Activated CD8-positive, alpha-beta memory T cell treated with anti-CD3 and anti-CD28 coated beads for 48 hours (primary cell): Measurements from ENCODE around the gene CBFA2T2.
"Not testable (repeated sequence)": the region's sequence is repeated elsewhere in the genome, so short reads cannot be mapped to it uniquely, and the experiment has no call there.

Source experiments
- DNase-seq, 3 experiments: peaks; one replicate each; pipeline ENCODE4 v3.0.0-alpha.2; 2020; ENCODE audit warnings: low read depth in 2 of 3, low spot score in 2 of 3

The CBFA2T2 gene

GRCh38 chr20:33621717-33622400 is 132.0 kb downstream of the CBFA2T2 start:
- DNase-seq: no peak

- DNase-seq: no peak
Observed at GRCh38 chr20:33622705-33623365, 132.9 kb downstream of the CBFA2T2 start.

GRCh38 chr20:33624399-33624798 is 134.5 kb downstream of the CBFA2T2 start:
- DNase-seq: no peak

- no peak for DNase-seq
Observed at GRCh38 chr20:33626190-33626589, 136.3 kb downstream of the CBFA2T2 start.

- DNase-seq: no peak
Observed at GRCh38 chr20:33627577-33628216, 137.8 kb downstream of the CBFA2T2 start.

GRCh38 chr20:33629533-33629932 is 139.6 kb downstream of the CBFA2T2 start:
- DNase-seq: no peak

- no peak for DNase-seq
Observed at GRCh38 chr20:33629979-33630378, 140.1 kb downstream of the CBFA2T2 start.

- DNase-seq: no peak
Observed at GRCh38 chr20:33630507-33630906, 140.6 kb downstream of the CBFA2T2 start.

GRCh38 chr20:33631910-33632309 is 142.0 kb downstream of the CBFA2T2 start:
- not testable (repeated sequence) for DNase-seq

- no peak for DNase-seq
Observed at GRCh38 chr20:33635341-33635740, 145.4 kb downstream of the CBFA2T2 start.

GRCh38 chr20:33636776-33637175 is 146.9 kb downstream of the CBFA2T2 start:
- no peak for DNase-seq

GRCh38 chr20:33640287-33640686 is 150.4 kb downstream of the CBFA2T2 start:
- no peak for DNase-seq

- DNase-seq: no peak
Observed at GRCh38 chr20:33644313-33645071, 154.6 kb downstream of the CBFA2T2 start.

GRCh38 chr20:33645072-33645358 is 155.1 kb downstream of the CBFA2T2 start:
- no peak for DNase-seq

- no peak for DNase-seq
Observed at GRCh38 chr20:33645396-33645795, 155.5 kb downstream of the CBFA2T2 start.

- no peak for DNase-seq
Observed at GRCh38 chr20:33646191-33646590, 156.3 kb downstream of the CBFA2T2 start.

- not testable (repeated sequence) for DNase-seq
Observed at GRCh38 chr20:33646959-33647602, 157.2 kb downstream of the CBFA2T2 start.

- DNase-seq: no peak
Observed at GRCh38 chr20:33647603-33648395, 157.9 kb downstream of the CBFA2T2 start.

- no peak for DNase-seq
Observed at GRCh38 chr20:33648396-33649004, 158.6 kb downstream of the CBFA2T2 start.

- no peak for DNase-seq
Observed at GRCh38 chr20:33649201-33649681, 159.3 kb downstream of the CBFA2T2 start.
